Nephron (organoid): ENCODE results near the gene ASB5.
A peak's percentile ranks its signal among the peaks of the same experiment; 100 is the strongest.

Source experiments
- H3K27ac Mint-ChIP-seq, 3 experiments: 2 replicates each; pipeline ENCODE4 v1.8.0; 2020; ENCODE audit warnings: mixed read lengths in 3 of 3, mild to moderate bottlenecking in 2 of 3, moderate library complexity in 1 of 3
- H3K27me3 Mint-ChIP-seq: 2 replicates; pipeline ENCODE4 v1.8.0; 2021; ENCODE audit warnings: low read depth, mild to moderate bottlenecking, moderate library complexity, mixed read lengths
- H3K36me3 Mint-ChIP-seq: 2 replicates; pipeline ENCODE4 v1.8.0; 2020; ENCODE audit warnings: low read depth, mixed read lengths
- H3K4me1 Mint-ChIP-seq: 2 replicates; pipeline ENCODE4 v1.8.0; 2020; ENCODE audit warnings: mixed read lengths
- H3K4me3 Mint-ChIP-seq, 3 experiments: 2 replicates each; pipeline ENCODE4 v1.8.0; 2020; ENCODE audit warnings: mild to moderate bottlenecking in 3 of 3, mixed read lengths in 3 of 3, moderate library complexity in 2 of 3
- H3K9me3 Mint-ChIP-seq: 2 replicates; pipeline ENCODE4 v1.8.0; 2020; ENCODE audit warnings: mixed read lengths
- TF ChIP-seq, protein P1 (sequence below), 3 experiments: fragments of 200-600 bp; sonication (generic); IDR thresholded peaks; one replicate each; pipeline ENCODE4 v1.5.0; 2021; ENCODE audit warnings: antibody characterized with exemption in 3 of 3; ENCODE audit not compliant: unreplicated experiment in 3 of 3

ASB5 gene

DNA sequence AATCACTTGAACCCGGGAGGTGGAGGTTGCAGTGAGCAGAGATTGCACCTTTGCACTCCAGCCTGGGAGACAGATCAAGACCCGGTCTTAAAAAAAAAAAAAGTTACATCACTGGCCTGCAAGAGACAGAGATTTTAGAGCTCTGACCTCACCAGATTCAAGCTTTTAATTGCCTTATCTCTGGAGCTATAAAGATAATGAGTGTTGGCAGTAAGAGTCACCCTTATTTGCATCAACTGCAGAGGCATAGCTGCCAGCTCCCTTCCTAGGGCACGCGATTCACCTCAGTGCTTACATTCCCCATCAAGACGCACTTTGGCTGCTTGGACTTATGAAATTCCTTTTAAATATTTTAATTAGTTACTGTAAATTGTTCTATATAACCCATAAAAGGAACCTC, 61.2 kb downstream of the ASB5 start:
- H3K27ac Mint-ChIP-seq: no peak overlapping the region
- no peaks in the 10 kb centered on the region for H3K36me3 Mint-ChIP-seq
- H3K9me3 Mint-ChIP-seq: peaks cover 8% of the 10 kb centered on the region
- H3K27me3 Mint-ChIP-seq: peaks cover 19% of the 10 kb centered on the region
- no peaks in the 10 kb centered on the region for H3K4me1 Mint-ChIP-seq
- TF ChIP-seq, protein P1, sequence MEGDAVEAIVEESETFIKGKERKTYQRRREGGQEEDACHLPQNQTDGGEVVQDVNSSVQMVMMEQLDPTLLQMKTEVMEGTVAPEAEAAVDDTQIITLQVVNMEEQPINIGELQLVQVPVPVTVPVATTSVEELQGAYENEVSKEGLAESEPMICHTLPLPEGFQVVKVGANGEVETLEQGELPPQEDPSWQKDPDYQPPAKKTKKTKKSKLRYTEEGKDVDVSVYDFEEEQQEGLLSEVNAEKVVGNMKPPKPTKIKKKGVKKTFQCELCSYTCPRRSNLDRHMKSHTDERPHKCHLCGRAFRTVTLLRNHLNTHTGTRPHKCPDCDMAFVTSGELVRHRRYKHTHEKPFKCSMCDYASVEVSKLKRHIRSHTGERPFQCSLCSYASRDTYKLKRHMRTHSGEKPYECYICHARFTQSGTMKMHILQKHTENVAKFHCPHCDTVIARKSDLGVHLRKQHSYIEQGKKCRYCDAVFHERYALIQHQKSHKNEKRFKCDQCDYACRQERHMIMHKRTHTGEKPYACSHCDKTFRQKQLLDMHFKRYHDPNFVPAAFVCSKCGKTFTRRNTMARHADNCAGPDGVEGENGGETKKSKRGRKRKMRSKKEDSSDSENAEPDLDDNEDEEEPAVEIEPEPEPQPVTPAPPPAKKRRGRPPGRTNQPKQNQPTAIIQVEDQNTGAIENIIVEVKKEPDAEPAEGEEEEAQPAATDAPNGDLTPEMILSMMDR (IDR thresholded peaks at IDR 0.05; ENCODE audit: unreplicated experiment in 3 of 3): no peak
- no peak overlapping the region for H3K4me3 Mint-ChIP-seq

DNA sequence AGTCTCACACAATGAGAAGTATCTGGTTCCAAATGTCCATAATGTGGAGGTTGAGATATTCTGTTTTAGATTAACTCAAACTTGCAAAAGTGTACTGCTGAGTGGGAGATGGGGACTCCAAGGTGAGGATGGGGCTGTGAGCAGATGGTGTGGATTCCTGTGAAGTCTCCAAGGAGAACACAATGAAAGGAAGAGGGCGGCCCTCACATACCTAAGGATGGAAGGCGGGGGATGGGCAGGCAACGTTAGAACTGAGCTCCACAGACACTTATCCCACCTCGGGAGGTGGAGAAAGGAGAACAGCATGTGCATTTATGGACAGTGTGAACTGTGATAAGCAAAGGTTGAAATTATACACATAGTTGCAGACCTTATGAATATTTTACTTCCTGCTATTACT, 63.7 kb downstream of the ASB5 start:
- H3K4me1 Mint-ChIP-seq: no peaks in the 10 kb centered on the region
- TF ChIP-seq, protein P1 (IDR thresholded peaks at IDR 0.05; ENCODE audit: unreplicated experiment in 3 of 3): no peak
- H3K36me3 Mint-ChIP-seq: no peaks in the 10 kb centered on the region
- H3K27me3 Mint-ChIP-seq: peaks cover 21% of the 10 kb centered on the region
- H3K27ac Mint-ChIP-seq: no peak overlapping the region
- peaks cover 2% of the 10 kb centered on the region for H3K9me3 Mint-ChIP-seq
- H3K4me3 Mint-ChIP-seq: no peak overlapping the region

DNA sequence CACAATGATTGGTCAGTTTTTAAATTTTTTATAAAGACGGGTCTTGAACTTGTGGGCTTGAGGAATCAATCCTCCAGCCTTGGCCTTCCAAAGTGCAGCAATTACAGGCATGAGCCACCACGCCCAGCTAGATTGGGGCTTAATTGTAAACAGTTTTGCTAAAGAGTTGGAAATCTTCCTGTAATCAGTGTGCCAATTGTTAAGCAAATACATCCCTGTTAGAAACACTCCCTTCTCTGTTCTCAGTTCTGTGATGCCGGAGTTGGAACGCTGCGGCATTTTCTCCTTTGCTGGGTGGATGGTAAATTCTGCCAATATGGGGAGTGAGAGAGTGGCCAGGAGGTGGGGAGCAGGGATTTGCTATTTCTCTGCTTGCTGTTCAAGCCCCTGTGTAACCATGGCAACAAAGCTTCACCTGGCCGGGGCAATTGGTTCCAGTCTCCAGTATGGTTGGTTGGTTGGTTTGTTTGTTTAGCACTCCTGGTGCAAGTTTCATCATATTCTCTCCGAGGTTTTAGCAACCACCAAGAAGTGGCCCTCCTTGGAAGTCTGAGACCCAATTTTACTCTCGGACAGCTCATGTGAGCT, 70.6 kb downstream of the ASB5 start:
- Mint-ChIP-seq H3K27ac (no peak overlapping the region), H3K27me3 (peaks cover 3% of the 10 kb centered on the region), H3K36me3 (no peaks in the 10 kb centered on the region), H3K9me3 (no peaks in the 10 kb centered on the region), H3K4me1 (peaks cover 8% of the 10 kb centered on the region), H3K4me3 (no peak overlapping the region)
- TF ChIP-seq, protein P1 (IDR thresholded peaks at IDR 0.05; ENCODE audit: unreplicated experiment in 3 of 3): no peak

DNA sequence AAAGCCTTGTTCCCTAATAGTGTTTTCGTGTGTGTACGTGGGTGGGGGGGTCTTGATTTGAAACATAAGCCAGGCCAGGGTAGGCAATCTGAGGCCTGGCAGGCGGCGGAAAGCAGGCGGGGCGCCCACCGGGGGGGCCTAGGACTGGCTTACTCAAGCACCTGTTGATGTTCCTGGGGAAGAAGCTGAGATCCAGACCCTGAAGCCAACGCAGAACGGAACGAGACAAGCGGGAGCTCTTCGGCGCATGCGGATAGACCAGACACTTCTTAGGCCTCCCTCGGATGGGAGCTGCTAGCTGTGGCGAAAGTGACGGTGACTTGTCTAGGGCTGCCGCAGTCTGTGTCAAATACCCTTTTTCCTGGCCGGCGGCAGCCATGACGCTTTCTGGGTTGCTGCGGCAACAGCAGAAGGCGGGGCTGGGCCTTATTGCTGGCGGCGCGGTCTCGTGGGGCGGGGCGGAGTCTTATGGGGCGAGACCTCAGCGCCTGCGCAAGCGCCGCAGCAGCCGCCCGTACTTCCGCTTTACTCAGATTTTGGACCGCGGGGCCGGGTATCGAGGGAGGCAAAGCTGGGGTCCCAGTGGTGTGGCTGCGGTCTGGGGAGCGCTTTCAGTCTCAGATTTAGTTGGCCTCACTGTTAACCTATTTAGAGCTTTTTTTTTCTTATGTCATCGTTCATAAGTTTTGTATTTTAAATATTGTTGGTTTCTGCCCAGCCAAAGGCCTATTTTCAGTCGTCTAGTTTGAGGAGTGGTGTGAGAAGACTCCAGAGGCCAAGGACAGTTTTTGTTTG, 73.6 kb downstream of the ASB5 start, which contains the start of gene SPATA4:
Gene SPATA4, minus strand, starts transcription at position 402 of the 795 bp plus-strand sequence. Its CDS starts 23 bp downstream, at position 379.
- TF ChIP-seq, protein P1 (IDR thresholded peaks at IDR 0.05; ENCODE audit: unreplicated experiment in 3 of 3): no peak
- Mint-ChIP-seq H3K4me1 (peaks cover 14% of the 10 kb centered on the region), H3K36me3 (no peaks in the 10 kb centered on the region), H3K27me3 (no peaks in the 10 kb centered on the region), H3K27ac (peak within 1 kb of the TSS; percentile 93 to 96 (median 95)), H3K4me3 (peak within 1 kb of the TSS; percentile 91 to 94 (median 94)), H3K9me3 (no peaks in the 10 kb centered on the region)

DNA sequence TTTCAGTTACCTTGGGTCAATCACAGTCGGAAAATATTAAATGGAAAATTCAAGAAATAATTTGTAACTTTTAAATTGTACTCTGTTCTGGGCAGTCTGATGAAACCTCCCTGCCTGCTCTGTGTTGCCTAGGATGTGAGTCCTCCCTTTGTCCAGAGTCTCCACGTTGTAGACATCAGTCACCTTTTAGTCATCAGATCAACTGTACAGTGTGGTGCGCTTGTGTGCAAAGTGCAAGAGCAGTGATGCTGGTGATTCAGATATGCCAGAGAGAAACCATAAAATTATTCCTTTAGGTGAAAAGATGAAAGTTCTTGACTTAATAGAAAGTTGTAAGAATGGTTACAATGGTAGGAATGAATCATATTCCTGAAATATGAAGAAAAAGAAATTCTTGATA, 75.1 kb downstream of the ASB5 start:
- Mint-ChIP-seq H3K4me3 (peak overlapping the region in 2 of 3 experiments; percentile 48 to 67), H3K4me1 (peaks cover 25% of the 10 kb centered on the region), H3K27ac (no peak overlapping the region), H3K27me3 (no peaks in the 10 kb centered on the region), H3K9me3 (no peaks in the 10 kb centered on the region), H3K36me3 (no peaks in the 10 kb centered on the region)
- TF ChIP-seq, protein P1 (IDR thresholded peaks at IDR 0.05; ENCODE audit: unreplicated experiment in 3 of 3): no peak
